H1 (cell line): Measurements from ENCODE around the gene IL3.

Experiments
- BRCA1 ChIP-seq: IDR thresholded peaks from 2 replicates; pipeline ENCODE4 v1.6.1; 2012; ENCODE audit warnings: low read depth, low read length, improper control_type of control experiment
- CBX8 ChIP-seq: fragments of 300-800, 300-1000 bp; sonication (generic); IDR thresholded peaks from 2 replicates; pipeline ENCODE4 v1.7.1; 2016; ENCODE audit warnings: low read depth, low read length, borderline replicate concordance
- EGR1 ChIP-seq: IDR thresholded peaks from 2 replicates; pipeline ENCODE4 v1.6.1; 2011; ENCODE audit warnings: low read depth, low read length, borderline replicate concordance
- EP300 ChIP-seq, 2 experiments: IDR thresholded peaks; 1 replicate in 1 of 2; 2 replicates in 1 of 2; pipeline ENCODE4 v1.6.1; 2011 to 2012; ENCODE audit warnings: low read depth in 2 of 2, low read length in 2 of 2, mild to moderate bottlenecking in 2 of 2, borderline replicate concordance in 1 of 2, inconsistent platforms in 1 of 2, moderate library complexity in 1 of 2
- HDAC2 ChIP-seq, 2 experiments: fragments of 300-600 bp in 1 of 2; sonication (generic) in 1 of 2; IDR thresholded peaks; 2 replicates each; pipeline ENCODE4 v1.6.1; 2011 to 2012; ENCODE audit warnings: low read depth in 2 of 2, low read length in 2 of 2, mild to moderate bottlenecking in 2 of 2, moderate library complexity in 2 of 2, borderline replicate concordance in 1 of 2, inconsistent platforms in 1 of 2
- RAD21 ChIP-seq, 2 experiments: IDR thresholded peaks in 1 of 2; conservative IDR thresholded peaks in 1 of 2; 2 replicates each; pipeline ENCODE4 v1.6.1; 2011; ENCODE audit warnings: low read depth in 2 of 2, low read length in 2 of 2, improper control_type of control experiment in 1 of 2, inconsistent platforms in 1 of 2, mild to moderate bottlenecking in 1 of 2, moderate library complexity in 1 of 2
- SP1 ChIP-seq: IDR thresholded peaks from 2 replicates; pipeline ENCODE4 v1.6.1; 2011; ENCODE audit warnings: low read depth, low read length
- TF ChIP-seq, protein P1 (sequence below), 3 experiments: IDR thresholded peaks; 1 replicate in 2 of 3; 2 replicates in 1 of 3; pipeline versions ENCODE4 v1.5.1 to v1.6.1; 2011; ENCODE audit warnings: low read length in 3 of 3, mild to moderate bottlenecking in 3 of 3, inconsistent platforms in 2 of 3, low read depth in 1 of 3, moderate library complexity in 1 of 3; ENCODE audit not compliant: insufficient read depth in 1 of 3; ENCODE audit errors: control extremely low read depth in 1 of 3

GRCh38 chr5:132070460-132071337 lies 10.2 kb downstream of the IL3 start:
- TF ChIP-seq RAD21 (IDR thresholded peaks at IDR 0.05 in 1 of 2, conservative IDR thresholded peaks at IDR 0.05 in 1 of 2; ENCODE audit: low read depth in 2 of 2, low read length in 2 of 2), result no peak
- TF ChIP-seq, protein P1, sequence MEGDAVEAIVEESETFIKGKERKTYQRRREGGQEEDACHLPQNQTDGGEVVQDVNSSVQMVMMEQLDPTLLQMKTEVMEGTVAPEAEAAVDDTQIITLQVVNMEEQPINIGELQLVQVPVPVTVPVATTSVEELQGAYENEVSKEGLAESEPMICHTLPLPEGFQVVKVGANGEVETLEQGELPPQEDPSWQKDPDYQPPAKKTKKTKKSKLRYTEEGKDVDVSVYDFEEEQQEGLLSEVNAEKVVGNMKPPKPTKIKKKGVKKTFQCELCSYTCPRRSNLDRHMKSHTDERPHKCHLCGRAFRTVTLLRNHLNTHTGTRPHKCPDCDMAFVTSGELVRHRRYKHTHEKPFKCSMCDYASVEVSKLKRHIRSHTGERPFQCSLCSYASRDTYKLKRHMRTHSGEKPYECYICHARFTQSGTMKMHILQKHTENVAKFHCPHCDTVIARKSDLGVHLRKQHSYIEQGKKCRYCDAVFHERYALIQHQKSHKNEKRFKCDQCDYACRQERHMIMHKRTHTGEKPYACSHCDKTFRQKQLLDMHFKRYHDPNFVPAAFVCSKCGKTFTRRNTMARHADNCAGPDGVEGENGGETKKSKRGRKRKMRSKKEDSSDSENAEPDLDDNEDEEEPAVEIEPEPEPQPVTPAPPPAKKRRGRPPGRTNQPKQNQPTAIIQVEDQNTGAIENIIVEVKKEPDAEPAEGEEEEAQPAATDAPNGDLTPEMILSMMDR (IDR thresholded peaks at IDR 0.05; ENCODE audit: control extremely low read depth in 1 of 3, insufficient read depth in 1 of 3, low read depth in 1 of 3, low read length in 3 of 3), result no peak
- no peak for TF ChIP-seq SP1
- no peak for TF ChIP-seq EGR1
- TF ChIP-seq HDAC2 (IDR thresholded peaks at IDR 0.05; ENCODE audit: borderline replicate concordance in 1 of 2, low read depth in 2 of 2, low read length in 2 of 2), result no peak
- TF ChIP-seq EP300 (IDR thresholded peaks at IDR 0.05; ENCODE audit: borderline replicate concordance in 1 of 2, low read depth in 2 of 2, low read length in 2 of 2), result no peak
- no peak for TF ChIP-seq BRCA1
- no peak for TF ChIP-seq CBX8
